GM10266 (cell line): ENCODE data around the gene PCDHB4.
"Not testable (repeated sequence)": the region's sequence is repeated elsewhere in the genome, so short reads cannot be mapped to it uniquely, and the experiment has no call there.

ENCODE experiments used
- DNase-seq: peaks from one replicate; pipeline ENCODE4 v3.0.0; 2012; ENCODE audit errors: extremely low spot score
- TF ChIP-seq, protein P1 (sequence below): IDR thresholded peaks from 2 replicates; pipeline ENCODE4 v1.5.1; 2012; ENCODE audit warnings: mild to moderate bottlenecking, low read depth; ENCODE audit not compliant: control insufficient read depth, insufficient read depth; ENCODE audit errors: missing control alignments

PCDHB4 gene

GRCh38 chr5:141155540-141156374 lies 34.1 kb downstream of the PCDHB4 start:
- no peak for DNase-seq
- TF ChIP-seq, protein P1, sequence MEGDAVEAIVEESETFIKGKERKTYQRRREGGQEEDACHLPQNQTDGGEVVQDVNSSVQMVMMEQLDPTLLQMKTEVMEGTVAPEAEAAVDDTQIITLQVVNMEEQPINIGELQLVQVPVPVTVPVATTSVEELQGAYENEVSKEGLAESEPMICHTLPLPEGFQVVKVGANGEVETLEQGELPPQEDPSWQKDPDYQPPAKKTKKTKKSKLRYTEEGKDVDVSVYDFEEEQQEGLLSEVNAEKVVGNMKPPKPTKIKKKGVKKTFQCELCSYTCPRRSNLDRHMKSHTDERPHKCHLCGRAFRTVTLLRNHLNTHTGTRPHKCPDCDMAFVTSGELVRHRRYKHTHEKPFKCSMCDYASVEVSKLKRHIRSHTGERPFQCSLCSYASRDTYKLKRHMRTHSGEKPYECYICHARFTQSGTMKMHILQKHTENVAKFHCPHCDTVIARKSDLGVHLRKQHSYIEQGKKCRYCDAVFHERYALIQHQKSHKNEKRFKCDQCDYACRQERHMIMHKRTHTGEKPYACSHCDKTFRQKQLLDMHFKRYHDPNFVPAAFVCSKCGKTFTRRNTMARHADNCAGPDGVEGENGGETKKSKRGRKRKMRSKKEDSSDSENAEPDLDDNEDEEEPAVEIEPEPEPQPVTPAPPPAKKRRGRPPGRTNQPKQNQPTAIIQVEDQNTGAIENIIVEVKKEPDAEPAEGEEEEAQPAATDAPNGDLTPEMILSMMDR, result no peak

GRCh38 chr5:141157356-141157755 lies 35.7 kb downstream of the PCDHB4 start:
- not testable (repeated sequence) for DNase-seq

DNA sequence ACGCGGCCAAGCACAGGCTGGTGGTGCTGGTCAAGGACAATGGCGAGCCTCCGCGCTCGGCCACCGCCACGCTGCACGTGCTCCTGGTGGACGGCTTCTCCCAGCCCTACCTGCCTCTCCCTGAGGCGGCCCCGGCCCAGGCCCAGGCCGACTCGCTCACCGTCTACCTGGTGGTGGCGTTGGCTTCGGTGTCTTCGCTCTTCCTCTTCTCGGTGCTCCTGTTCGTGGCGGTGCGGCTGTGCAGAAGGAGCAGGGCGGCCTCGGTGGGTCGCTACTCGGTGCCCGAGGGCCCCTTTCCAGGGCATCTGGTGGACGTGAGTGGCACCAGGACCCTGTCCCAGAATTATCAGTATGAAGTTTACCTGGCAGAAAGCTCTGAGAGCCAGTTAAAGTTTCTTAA lies 36.3 kb downstream of the PCDHB4 start:
- DNase-seq, result not testable (repeated sequence)

DNA sequence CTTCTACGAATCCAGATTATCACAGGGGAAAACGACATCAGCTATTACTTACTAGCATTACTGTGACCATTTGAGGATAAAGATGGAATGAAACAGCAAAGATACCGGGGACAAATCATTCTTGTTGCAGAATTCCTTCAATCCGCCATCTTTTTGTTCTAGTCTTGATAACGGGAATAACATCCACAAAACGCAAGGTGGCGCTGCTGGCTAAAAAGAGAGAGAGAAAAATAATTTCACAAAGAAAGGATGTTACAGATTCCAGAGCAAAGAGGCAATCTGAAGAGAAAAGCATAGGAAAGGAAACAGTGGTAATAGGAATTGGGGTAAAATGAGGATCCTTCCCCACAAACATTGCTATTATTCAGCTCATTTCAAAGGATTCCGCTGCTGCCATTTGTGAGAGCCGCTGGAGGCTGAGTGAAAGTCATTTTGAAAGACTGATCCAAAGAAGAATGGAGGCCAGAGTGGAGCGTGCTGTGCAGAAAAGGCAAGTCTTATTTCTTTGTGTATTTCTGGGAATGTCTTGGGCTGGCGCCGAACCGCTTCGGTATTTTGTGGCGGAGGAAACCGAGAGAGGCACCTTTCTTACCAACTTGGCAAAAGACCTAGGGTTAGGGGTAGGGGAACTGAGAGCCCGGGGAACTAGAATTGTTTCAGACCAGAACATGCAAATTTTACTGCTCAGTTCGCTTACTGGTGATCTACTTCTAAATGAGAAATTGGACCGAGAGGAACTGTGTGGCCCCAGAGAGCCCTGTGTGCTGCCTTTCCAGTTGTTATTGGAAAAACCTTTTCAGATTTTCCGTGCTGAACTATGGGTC lies 51.0 kb downstream of the PCDHB4 start, which contains the start of gene PCDHB7:
Gene PCDHB7, plus strand, starts transcription at position 264 of the 824 bp plus-strand sequence. Its CDS starts 192 bp downstream, at position 456.
- TF ChIP-seq, protein P1, result peak; percentile 26
- DNase-seq, result no peak

- not testable (repeated sequence) for DNase-seq
These were observed 52.9 kb downstream of the PCDHB4 start for GRCh38 chr5:141174291-141175104.
